Effector memory CD4-positive, alpha-beta T cell (primary cell): Measurements from ENCODE around the gene CFAP61.

Experiments used
- DNase-seq, 3 donors: peaks; one replicate each; pipeline ENCODE4 v3.0.0-alpha.2; 2020
- H3K27ac ChIP-seq: 2 replicates; pipeline ENCODE4 v1.7.0; 2013; ENCODE audit warnings: mild to moderate bottlenecking, low read length, moderate library complexity; ENCODE audit not compliant: insufficient read depth, poor library complexity, severe bottlenecking
- H3K27me3 ChIP-seq: replicated peaks from 2 replicates; pipeline ENCODE4 v1.7.0; 2013; ENCODE audit warnings: mild to moderate bottlenecking, low read length; ENCODE audit not compliant: insufficient read depth, control insufficient read depth, poor library complexity, severe bottlenecking
- H3K36me3 ChIP-seq: 2 replicates; pipeline ENCODE4 v1.7.0; 2013; ENCODE audit warnings: mild to moderate bottlenecking, low read length, moderate library complexity; ENCODE audit not compliant: control insufficient read depth, insufficient read depth
- H3K4me1 ChIP-seq: 2 replicates; pipeline ENCODE4 v1.7.0; 2013; ENCODE audit warnings: low read length, mild to moderate bottlenecking; ENCODE audit not compliant: control insufficient read depth, insufficient read depth, poor library complexity, severe bottlenecking
- H3K4me3 ChIP-seq: 2 replicates; pipeline ENCODE4 v1.7.0; 2013; ENCODE audit warnings: low read length, low read depth, mild to moderate bottlenecking; ENCODE audit not compliant: insufficient read depth, poor library complexity, severe bottlenecking
- H3K9me3 ChIP-seq: 2 replicates; pipeline ENCODE4 v1.7.0; 2013; ENCODE audit warnings: mild to moderate bottlenecking, low read length, moderate library complexity; ENCODE audit not compliant: control insufficient read depth

Gene CFAP61

GRCh38 chr20:20223981-20224380 is 171.6 kb downstream of the CFAP61 start:
- H3K4me3 ChIP-seq: no peak overlapping the region
- H3K9me3 ChIP-seq: no peaks in the 10 kb centered on the region
- H3K36me3 ChIP-seq: no peaks in the 10 kb centered on the region
- H3K4me1 ChIP-seq: no peaks in the 10 kb centered on the region
- H3K27me3 ChIP-seq: no peaks in the 10 kb centered on the region
- DNase-seq: no peak
- H3K27ac ChIP-seq: no peak overlapping the region

GRCh38 chr20:20224806-20225205 is 172.5 kb downstream of the CFAP61 start:
- H3K4me3 ChIP-seq: no peak overlapping the region
- H3K27me3 ChIP-seq: no peaks in the 10 kb centered on the region
- H3K27ac ChIP-seq: no peak overlapping the region
- DNase-seq: no peak
- H3K9me3 ChIP-seq: no peaks in the 10 kb centered on the region
- no peaks in the 10 kb centered on the region for H3K4me1 ChIP-seq
- H3K36me3 ChIP-seq: no peaks in the 10 kb centered on the region

GRCh38 chr20:20225325-20226043 is 173.2 kb downstream of the CFAP61 start:
- Histone ChIP-seq H3K36me3 (no peaks in the 10 kb centered on the region), H3K4me3 (no peak overlapping the region)

GRCh38 chr20:20226554-20226953 is 174.2 kb downstream of the CFAP61 start:
- H3K36me3 ChIP-seq: no peaks in the 10 kb centered on the region
- H3K4me1 ChIP-seq: no peaks in the 10 kb centered on the region
- H3K4me3 ChIP-seq: no peak overlapping the region
- no peaks in the 10 kb centered on the region for H3K9me3 ChIP-seq
- DNase-seq: no peak
- H3K27me3 ChIP-seq: no peaks in the 10 kb centered on the region
- no peak overlapping the region for H3K27ac ChIP-seq

More at GRCh38 chr20:20225325-20226043, 173.2 kb downstream of the CFAP61 start:
- no peaks in the 10 kb centered on the region for H3K27me3 ChIP-seq
- no peak overlapping the region for H3K27ac ChIP-seq
- no peak for DNase-seq
- H3K4me1 ChIP-seq: no peaks in the 10 kb centered on the region
- H3K9me3 ChIP-seq: no peaks in the 10 kb centered on the region

- H3K9me3 ChIP-seq: no peaks in the 10 kb centered on the region
- DNase-seq: no peak
- no peak overlapping the region for H3K4me3 ChIP-seq
- H3K27me3 ChIP-seq: no peaks in the 10 kb centered on the region
- no peaks in the 10 kb centered on the region for H3K4me1 ChIP-seq
- H3K36me3 ChIP-seq: no peaks in the 10 kb centered on the region
- H3K27ac ChIP-seq: no peak overlapping the region
Observed at GRCh38 chr20:20227013-20227571, 174.8 kb downstream of the CFAP61 start.

GRCh38 chr20:20228351-20228750 is 176.0 kb downstream of the CFAP61 start:
- no peaks in the 10 kb centered on the region for H3K36me3 ChIP-seq
- peaks cover 5% of the 10 kb centered on the region for H3K27me3 ChIP-seq
- DNase-seq: no peak
- H3K4me1 ChIP-seq: no peaks in the 10 kb centered on the region
- H3K9me3 ChIP-seq: no peaks in the 10 kb centered on the region
- H3K27ac ChIP-seq: no peak overlapping the region
- no peak overlapping the region for H3K4me3 ChIP-seq

- DNase-seq: no peak
- H3K9me3 ChIP-seq: no peaks in the 10 kb centered on the region
- H3K36me3 ChIP-seq: no peaks in the 10 kb centered on the region
- no peak overlapping the region for H3K27ac ChIP-seq
- H3K27me3 ChIP-seq: peaks cover 5% of the 10 kb centered on the region
- no peaks in the 10 kb centered on the region for H3K4me1 ChIP-seq
- no peak overlapping the region for H3K4me3 ChIP-seq
Observed at GRCh38 chr20:20229595-20229994, 177.3 kb downstream of the CFAP61 start.

GRCh38 chr20:20230741-20231140 is 178.4 kb downstream of the CFAP61 start:
- DNase-seq: no peak
- no peak overlapping the region for H3K27ac ChIP-seq
- H3K36me3 ChIP-seq: no peaks in the 10 kb centered on the region
- no peak overlapping the region for H3K4me3 ChIP-seq
- H3K27me3 ChIP-seq: peaks cover 5% of the 10 kb centered on the region
- H3K4me1 ChIP-seq: no peaks in the 10 kb centered on the region
- no peaks in the 10 kb centered on the region for H3K9me3 ChIP-seq

- Histone ChIP-seq H3K27ac (no peak overlapping the region), H3K36me3 (no peaks in the 10 kb centered on the region), H3K27me3 (peaks cover 5% of the 10 kb centered on the region), H3K4me1 (no peaks in the 10 kb centered on the region), H3K4me3 (no peak overlapping the region), H3K9me3 (no peaks in the 10 kb centered on the region)
- DNase-seq: no peak
Observed at GRCh38 chr20:20231528-20232298, 179.4 kb downstream of the CFAP61 start.

- H3K4me1 ChIP-seq: no peaks in the 10 kb centered on the region
- no peaks in the 10 kb centered on the region for H3K36me3 ChIP-seq
- no peak overlapping the region for H3K4me3 ChIP-seq
- peaks cover 5% of the 10 kb centered on the region for H3K27me3 ChIP-seq
- H3K9me3 ChIP-seq: no peaks in the 10 kb centered on the region
- H3K27ac ChIP-seq: no peak overlapping the region
- no peak for DNase-seq
Observed at GRCh38 chr20:20233041-20233514, 180.7 kb downstream of the CFAP61 start.
